CD4-positive, alpha-beta T cell treated with Interleukin-10 for 1 hour (primary cell): Measurements from ENCODE around the gene KIFBP.

Experiments used
- DNase-seq: peaks from one replicate; pipeline ENCODE4 v3.0.0-alpha.2; 2020

Gene KIFBP

GRCh38 chr10:69052736-69053135, 64.1 kb downstream of the KIFBP start:
- no peak for DNase-seq

- peak; percentile 18 for DNase-seq
Observed at GRCh38 chr10:69055241-69055640, 66.6 kb downstream of the KIFBP start.

- DNase-seq, result no peak
Observed at GRCh38 chr10:69056129-69056528, 67.5 kb downstream of the KIFBP start.

- no peak for DNase-seq
Observed at GRCh38 chr10:69056536-69057260, 68.1 kb downstream of the KIFBP start.

GRCh38 chr10:69057261-69057950, 68.8 kb downstream of the KIFBP start:
- DNase-seq, result peak; percentile 9

- no peak for DNase-seq
Observed at GRCh38 chr10:69057951-69058297, 69.3 kb downstream of the KIFBP start.

- no peak for DNase-seq
Observed at GRCh38 chr10:69060127-69060798, 71.7 kb downstream of the KIFBP start.

GRCh38 chr10:69061305-69062161, 72.9 kb downstream of the KIFBP start:
- peak; percentile 48 for DNase-seq

- DNase-seq, result no peak
Observed at GRCh38 chr10:69062901-69063300, 74.3 kb downstream of the KIFBP start.

GRCh38 chr10:69064762-69065328, 76.2 kb downstream of the KIFBP start:
- DNase-seq, result no peak

- peak; percentile 24 for DNase-seq
Observed at GRCh38 chr10:69065406-69066361, 77.1 kb downstream of the KIFBP start.
